ENCODE measurements around the gene SUSD6. TPM values are rescaled to one million over a fixed set of nuclear protein-coding genes. Genes with fewer than 3 reads are reported as not detected.

Gene SUSD6
- total and polyA plus RNA-seq, 9 of the 15 experiments (the other 6 are each of a cell fraction or from before 2014, with no cell fraction given) = 2.9 to 20.7 (median 5.6) TPM

DNA sequence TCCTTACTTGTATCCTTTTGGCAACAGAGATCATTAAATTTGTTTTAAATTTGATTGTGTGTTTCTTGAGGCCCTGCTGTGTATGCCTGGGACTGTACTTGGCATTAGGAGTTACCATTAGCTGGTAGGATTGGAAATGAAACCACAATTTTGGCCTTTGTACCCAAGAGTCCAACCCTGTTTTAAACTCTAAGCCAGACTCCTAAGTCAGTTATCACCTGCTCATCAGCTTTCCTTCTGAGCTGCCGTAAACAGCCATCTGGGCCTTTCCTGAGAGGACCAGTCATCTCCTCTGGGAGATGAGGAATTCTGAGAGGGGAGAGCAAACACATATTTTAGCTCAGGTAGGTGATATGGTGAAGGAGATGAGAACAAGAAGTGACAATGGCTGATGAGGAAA lies 81.2 kb downstream of the SUSD6 start (continued):
- TF ChIP-seq, protein P1, sequence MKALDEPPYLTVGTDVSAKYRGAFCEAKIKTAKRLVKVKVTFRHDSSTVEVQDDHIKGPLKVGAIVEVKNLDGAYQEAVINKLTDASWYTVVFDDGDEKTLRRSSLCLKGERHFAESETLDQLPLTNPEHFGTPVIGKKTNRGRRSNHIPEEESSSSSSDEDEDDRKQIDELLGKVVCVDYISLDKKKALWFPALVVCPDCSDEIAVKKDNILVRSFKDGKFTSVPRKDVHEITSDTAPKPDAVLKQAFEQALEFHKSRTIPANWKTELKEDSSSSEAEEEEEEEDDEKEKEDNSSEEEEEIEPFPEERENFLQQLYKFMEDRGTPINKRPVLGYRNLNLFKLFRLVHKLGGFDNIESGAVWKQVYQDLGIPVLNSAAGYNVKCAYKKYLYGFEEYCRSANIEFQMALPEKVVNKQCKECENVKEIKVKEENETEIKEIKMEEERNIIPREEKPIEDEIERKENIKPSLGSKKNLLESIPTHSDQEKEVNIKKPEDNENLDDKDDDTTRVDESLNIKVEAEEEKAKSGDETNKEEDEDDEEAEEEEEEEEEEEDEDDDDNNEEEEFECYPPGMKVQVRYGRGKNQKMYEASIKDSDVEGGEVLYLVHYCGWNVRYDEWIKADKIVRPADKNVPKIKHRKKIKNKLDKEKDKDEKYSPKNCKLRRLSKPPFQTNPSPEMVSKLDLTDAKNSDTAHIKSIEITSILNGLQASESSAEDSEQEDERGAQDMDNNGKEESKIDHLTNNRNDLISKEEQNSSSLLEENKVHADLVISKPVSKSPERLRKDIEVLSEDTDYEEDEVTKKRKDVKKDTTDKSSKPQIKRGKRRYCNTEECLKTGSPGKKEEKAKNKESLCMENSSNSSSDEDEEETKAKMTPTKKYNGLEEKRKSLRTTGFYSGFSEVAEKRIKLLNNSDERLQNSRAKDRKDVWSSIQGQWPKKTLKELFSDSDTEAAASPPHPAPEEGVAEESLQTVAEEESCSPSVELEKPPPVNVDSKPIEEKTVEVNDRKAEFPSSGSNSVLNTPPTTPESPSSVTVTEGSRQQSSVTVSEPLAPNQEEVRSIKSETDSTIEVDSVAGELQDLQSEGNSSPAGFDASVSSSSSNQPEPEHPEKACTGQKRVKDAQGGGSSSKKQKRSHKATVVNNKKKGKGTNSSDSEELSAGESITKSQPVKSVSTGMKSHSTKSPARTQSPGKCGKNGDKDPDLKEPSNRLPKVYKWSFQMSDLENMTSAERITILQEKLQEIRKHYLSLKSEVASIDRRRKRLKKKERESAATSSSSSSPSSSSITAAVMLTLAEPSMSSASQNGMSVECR (CRISPR knock-in tag; IDR thresholded peaks at IDR 0.05) = no peak
- TF ChIP-seq PCBP2 (IDR thresholded peaks at IDR 0.05; ENCODE audit: low read depth, low read length, poor library complexity, severe bottlenecking) (no peak), ASH1L (IDR thresholded peaks at IDR 0.05; ENCODE audit: borderline replicate concordance, low read depth, partially characterized antibody) (no peak), MYBL2 (IDR thresholded peaks at IDR 0.05; ENCODE audit: low read depth) (no peak), MYBL2 (CRISPR knock-in tag; IDR thresholded peaks at IDR 0.05; ENCODE audit: borderline replicate concordance) (no peak)

DNA sequence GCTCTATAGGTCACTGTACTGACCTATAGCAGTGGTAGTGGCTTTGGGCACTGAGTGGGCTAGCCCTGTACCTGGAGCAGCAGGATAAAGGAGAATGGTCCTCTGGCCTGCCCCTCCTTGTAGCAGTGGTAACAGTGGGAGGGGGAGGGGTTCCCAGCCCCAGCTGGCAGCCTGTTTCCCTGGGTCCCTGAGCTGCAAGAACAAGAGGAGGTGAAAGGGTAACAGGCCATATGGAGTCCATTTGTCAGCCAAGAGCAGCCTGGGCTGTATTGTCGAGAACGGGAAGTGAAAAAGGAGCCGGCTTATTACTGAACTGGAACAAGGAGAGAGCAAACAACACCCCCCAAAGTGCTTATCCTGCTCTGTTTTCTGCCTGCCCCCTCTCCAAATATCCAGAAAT lies 81.7 kb downstream of the SUSD6 start:
- intact Hi-C loops (cut with micrococcal nuclease) (no loop called here), in situ Hi-C loops (cut with MboI) (no loop called here)
- whole genome bisulfite sequencing (ENCODE audit: insufficient coverage, low coverage, missing lambda C conversion rate) = 36% methylated on average over 3 of the region's 3 CpGs
- DNase-seq (ENCODE audit: extremely low read depth in 1 of 4, low spot score in 3 of 4) = no peak
- Histone ChIP-seq H3K36me3 (ENCODE audit: control insufficient read depth, insufficient read depth, low read length) (peaks cover 11% of the 10 kb centered on the region; the same call in 2 of the 3 replicates), H3K79me2 (ENCODE audit: control insufficient read depth, insufficient read depth, low read length) (peaks cover 73% of the 10 kb centered on the region), H3K4me1 (replicated peaks in 1 of 2; ENCODE audit: control insufficient read depth in 2 of 2, insufficient read depth in 2 of 2, low read length in 2 of 2) (peaks cover 21 to 51% of the 10 kb centered on the region in 2 experiments), H4K20me1 (replicated peaks; ENCODE audit: control insufficient read depth, insufficient read depth, low read length) (no peaks in the 10 kb centered on the region), H2AFZ (ENCODE audit: low read depth, low read length) (no peak overlapping the region), H3K27me3 (ENCODE audit: control insufficient read depth in 2 of 2, insufficient read depth in 2 of 2, low read length in 2 of 2) (no peaks in the 10 kb centered on the region), H3K4me3 (no peak overlapping the region), H3K27ac (ENCODE audit: extremely low read depth, low read depth, low read length) (peak overlapping the region; percentile 97; the same call in 2 of the 3 replicates), H3K9ac (ENCODE audit: insufficient read depth in 1 of 2, low read depth in 2 of 2, low read length in 2 of 2) (peak overlapping the region; percentile 28 to 73; a peak in 2 of 4 replicates), H3K9me3 (replicated peaks; ENCODE audit: control insufficient read depth, insufficient read depth, low read depth, low read length) (no peaks in the 10 kb centered on the region), H3K9me1 (ENCODE audit: control insufficient read depth, insufficient read depth, low read length) (no peaks in the 10 kb centered on the region), H3K4me2 (ENCODE audit: insufficient read depth, low read length) (peak overlapping the region; percentile 24)
- no TSS peak for BruUV-seq (replicated peaks)
- ChIA-PET CTCF (ENCODE audit: low intra/inter-chr PET ratio) (no interaction called here), POLR2A (interaction anchor here (0.6 kb wide), 1 partner anchor 14 kb away, joined by 4 read pairs; no protein-coding TSS in a partner anchor)
- no peak for TF ChIP-seq KLF13 (tag; IDR thresholded peaks at IDR 0.05; ENCODE audit: borderline replicate concordance, low read depth)
- no peak for TF ChIP-seq ZNF354B (CRISPR knock-in tag; IDR thresholded peaks at IDR 0.05)
- peak; percentile 58; the same call in 1 of the 2 replicates for TF ChIP-seq SPI1 (IDR thresholded peaks at IDR 0.05; ENCODE audit: borderline replicate concordance, low read depth, low read length)
- no peak for TF ChIP-seq ZNF212 (CRISPR knock-in tag; IDR thresholded peaks at IDR 0.05)
- TF ChIP-seq, protein P2, sequence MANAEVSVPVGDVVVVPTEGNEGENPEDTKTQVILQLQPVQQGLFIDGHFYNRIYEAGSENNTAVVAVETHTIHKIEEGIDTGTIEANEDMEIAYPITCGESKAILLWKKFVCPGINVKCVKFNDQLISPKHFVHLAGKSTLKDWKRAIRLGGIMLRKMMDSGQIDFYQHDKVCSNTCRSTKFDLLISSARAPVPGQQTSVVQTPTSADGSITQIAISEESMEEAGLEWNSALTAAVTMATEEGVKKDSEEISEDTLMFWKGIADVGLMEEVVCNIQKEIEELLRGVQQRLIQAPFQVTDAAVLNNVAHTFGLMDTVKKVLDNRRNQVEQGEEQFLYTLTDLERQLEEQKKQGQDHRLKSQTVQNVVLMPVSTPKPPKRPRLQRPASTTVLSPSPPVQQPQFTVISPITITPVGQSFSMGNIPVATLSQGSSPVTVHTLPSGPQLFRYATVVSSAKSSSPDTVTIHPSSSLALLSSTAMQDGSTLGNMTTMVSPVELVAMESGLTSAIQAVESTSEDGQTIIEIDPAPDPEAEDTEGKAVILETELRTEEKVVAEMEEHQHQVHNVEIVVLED (CRISPR knock-in tag; IDR thresholded peaks at IDR 0.05) = no peak
- no peak for TF ChIP-seq ELF2 (CRISPR knock-in tag; IDR thresholded peaks at IDR 0.05)
- no peak for TF ChIP-seq KDM5B (IDR thresholded peaks at IDR 0.05; ENCODE audit: insufficient replicate concordance, low read depth, low read length)
- ATAC-seq = no peak
- FAIRE-seq = no peak
